Limb (tissue), 2 donors: ENCODE data around the gene FAM117A.

Source experiments
- DNase-seq, 2 donors: peaks; one replicate each; pipeline ENCODE4 v3.0.0-alpha.2; 2016; ENCODE audit errors: extremely low spot score in 2 of 2

Gene FAM117A

GRCh38 chr17:49707608-49708514 is 56.1 kb downstream of the FAM117A start, which contains the start of gene SLC35B1:
Gene SLC35B1 (minus strand): TSS chr17:49707964. CDS start chr17:49707833, 131 bp downstream.
- peak; percentile 98 for DNase-seq

- DNase-seq: no peak
Measured at GRCh38 chr17:49707246-49707607, 56.7 kb downstream of the FAM117A start.

DNA sequence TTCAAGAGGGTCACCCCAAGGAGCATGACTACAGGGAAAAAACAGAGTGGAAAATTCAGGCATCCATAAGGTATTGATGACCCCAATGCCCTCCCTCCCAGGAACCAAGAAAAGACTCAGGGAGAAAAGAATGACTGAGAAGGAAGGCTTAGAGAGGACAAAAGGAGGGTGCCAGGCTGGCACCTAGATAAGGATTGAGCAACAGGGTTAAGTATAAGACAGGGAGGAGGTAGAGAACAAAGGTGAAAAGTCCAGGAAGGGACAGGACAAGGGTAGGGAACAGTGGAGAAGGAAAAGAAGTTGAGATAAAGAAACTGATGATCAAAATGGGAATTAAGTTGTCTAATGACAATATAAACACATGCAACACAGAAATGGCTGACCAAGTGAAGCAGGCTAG is 58.7 kb downstream of the FAM117A start:
- DNase-seq: no peak

GRCh38 chr17:49703557-49704277 is 60.2 kb downstream of the FAM117A start:
- no peak for DNase-seq

DNA sequence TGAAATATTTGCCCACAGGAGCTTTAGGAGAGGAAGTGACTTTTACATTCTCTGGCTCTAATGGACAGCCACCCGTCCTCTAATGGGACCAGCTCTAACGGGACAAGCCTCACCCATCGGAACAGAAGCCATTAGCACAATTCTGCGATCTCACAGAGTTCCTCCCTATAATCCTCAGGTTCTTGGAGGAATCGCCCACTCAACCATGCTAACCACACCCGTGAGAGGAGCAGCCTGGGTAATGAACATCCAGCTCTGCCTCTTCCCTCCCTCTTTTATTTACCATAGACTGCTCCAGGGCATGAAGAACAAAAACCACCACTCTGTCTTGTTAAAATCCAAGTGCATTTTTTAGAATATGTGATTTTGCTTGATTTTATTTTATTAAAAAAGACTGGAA is 63.0 kb downstream of the FAM117A start:
- no peak for DNase-seq

- no peak for DNase-seq
Measured at GRCh38 chr17:49699966-49700575, 63.9 kb downstream of the FAM117A start.

DNA sequence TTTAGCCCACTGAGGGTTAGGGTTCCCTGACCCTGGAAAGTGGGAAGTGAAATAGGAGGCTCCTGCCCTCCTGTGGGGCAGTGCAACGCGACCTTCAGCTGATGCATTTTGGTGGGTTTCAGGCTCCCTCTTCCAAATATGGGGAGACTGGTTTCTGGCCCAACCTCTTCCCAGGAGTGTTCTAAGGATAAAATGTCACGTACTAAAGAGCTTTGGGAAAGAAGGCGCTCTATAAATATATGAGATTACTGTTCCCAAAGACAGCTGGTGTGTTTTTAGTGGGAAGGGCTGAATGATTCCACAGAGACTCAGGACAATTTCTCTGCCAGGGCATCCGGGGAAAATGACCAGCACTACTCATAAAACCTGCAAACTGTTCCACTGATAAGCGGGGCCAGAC is 65.9 kb downstream of the FAM117A start:
- DNase-seq: no peak

GRCh38 chr17:49696233-49696761 is 67.6 kb downstream of the FAM117A start:
- no peak for DNase-seq

- DNase-seq: no peak
Measured at GRCh38 chr17:49695698-49696232, 68.2 kb downstream of the FAM117A start.

GRCh38 chr17:49694847-49695697 is 68.9 kb downstream of the FAM117A start:
- DNase-seq: peak; percentile 36 to 81

GRCh38 chr17:49692751-49693150 is 71.2 kb downstream of the FAM117A start:
- DNase-seq: no peak

DNA sequence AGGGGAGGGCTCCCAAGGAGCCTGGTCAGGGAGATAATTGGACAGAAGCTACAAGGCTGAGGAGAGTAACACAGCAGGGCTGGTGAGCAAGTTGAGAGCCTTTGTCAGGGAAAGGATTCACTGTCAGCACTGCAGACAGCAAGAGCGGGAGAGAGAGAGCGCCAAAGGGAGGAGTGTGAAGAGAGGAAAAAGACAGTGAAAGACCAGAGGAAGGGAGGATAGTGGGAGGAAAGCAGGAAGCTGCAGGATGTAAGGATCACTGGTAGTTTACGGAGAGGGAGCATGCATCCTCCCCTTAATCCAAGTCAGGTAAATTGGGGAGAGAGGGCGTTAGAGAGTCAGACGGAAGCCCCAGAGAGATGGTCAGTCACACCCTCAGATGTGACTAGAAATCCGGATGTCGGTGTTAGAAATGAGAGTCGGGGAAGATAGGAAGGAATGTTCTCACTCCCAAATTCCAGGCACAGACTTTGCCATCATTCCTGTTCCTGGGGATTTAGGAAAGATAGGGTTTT is 72.2 kb downstream of the FAM117A start:
- DNase-seq: no peak

- DNase-seq: no peak
Measured at GRCh38 chr17:49691086-49691676, 72.8 kb downstream of the FAM117A start.

GRCh38 chr17:49690256-49690655 is 73.7 kb downstream of the FAM117A start:
- no peak for DNase-seq

GRCh38 chr17:49688848-49689247 is 75.1 kb downstream of the FAM117A start:
- DNase-seq: no peak

DNA sequence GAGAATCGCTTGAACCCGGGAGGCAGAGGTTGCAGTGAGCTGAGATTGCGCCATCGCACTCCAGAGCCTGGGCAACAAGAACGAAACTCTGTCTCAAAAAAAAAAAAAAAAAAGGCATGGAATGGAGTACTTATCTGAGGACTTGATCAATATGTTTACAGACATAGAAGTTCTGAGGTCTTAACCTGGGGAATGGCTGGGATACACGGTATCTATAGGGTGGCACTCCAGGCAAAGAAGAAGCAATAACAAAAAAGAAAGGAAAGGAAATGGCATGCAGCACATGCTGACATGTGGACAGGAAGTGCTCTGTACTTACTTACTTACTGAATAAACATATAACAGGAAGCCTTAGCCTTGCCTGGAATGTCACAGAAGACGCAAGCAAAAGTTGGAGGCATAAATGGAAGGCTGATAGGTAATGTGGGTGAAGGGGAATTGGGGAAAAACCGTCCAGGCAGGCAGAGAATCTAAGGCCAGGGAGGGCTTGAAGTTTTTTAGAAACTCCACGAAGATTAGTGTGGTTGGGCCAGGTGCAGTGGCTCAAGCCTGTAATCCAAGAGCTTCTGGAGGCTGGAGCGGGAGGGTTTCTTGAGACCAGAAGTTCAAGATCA is 75.9 kb downstream of the FAM117A start:
- DNase-seq: no peak

DNA sequence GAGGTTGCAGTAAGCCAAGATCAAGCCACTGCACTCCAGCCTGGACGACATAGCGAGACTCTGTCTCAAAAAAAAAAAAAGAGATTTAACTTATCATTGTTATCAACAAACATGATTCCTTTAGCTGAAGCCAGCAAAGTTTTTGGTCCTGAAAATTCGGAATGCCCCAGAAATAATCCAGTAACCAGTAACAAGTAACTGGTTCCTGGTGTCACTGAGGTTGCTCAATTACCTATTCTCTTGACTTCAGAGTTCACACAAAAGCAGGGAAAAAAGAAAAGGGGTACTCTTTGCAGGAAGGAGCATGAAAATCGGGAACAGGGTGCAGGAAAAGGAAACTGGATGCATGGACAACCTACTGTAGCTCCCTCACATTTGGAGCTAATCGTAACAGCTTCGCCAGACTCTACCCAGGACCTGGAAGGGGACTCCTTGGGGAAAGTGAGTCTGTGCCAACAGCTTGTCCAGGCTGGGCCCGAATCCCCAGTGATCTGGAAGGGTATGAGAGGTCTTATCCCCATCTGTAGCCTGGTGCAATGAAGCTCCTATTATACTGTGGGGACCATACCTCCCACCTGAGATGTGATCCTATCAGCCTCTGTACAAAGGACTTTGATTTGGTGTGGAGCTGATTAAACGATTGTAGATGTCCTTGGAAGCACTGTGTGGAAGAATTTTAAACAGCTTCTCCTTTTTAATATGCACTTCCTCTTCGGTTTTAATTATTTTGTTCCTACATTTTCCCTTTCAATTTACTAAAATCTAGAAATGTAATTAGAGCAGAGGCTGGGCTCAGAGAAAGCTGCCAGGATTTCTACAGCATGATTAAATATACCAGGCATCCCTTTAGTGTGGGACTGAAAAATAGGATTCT is 82.6 kb downstream of the FAM117A start:
- DNase-seq: no peak

DNA sequence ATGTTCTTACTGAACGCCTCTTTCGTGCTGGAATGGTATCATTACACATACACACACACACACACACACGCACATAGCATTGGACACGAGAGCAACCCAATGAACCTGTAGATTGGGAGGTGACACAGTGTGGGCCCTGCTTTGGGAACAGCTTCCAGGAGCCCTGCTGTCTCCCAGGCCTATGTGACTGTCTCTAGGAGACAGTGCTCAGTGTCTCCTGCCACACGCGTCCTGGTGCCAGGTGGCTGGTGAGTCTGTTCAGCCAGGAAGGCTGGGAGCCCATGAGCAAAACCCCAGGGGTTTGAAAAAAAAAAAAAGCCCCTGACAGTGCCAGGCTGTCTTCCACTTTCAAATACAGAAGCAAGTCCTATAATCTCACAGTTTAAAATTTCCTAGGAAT is 83.6 kb downstream of the FAM117A start:
- DNase-seq: no peak
